SH-SY5Y (cell line): ENCODE data around the gene P2RY13.

Experiments
- GATA2 ChIP-seq: IDR thresholded peaks from 2 replicates; pipeline ENCODE4 v1.6.1; 2011; ENCODE audit warnings: mild to moderate bottlenecking, low read depth, low read length
- GATA3 ChIP-seq: IDR thresholded peaks from 2 replicates; pipeline ENCODE4 v1.6.1; 2011; ENCODE audit warnings: low read depth, mild to moderate bottlenecking, low read length, moderate library complexity

DNA sequence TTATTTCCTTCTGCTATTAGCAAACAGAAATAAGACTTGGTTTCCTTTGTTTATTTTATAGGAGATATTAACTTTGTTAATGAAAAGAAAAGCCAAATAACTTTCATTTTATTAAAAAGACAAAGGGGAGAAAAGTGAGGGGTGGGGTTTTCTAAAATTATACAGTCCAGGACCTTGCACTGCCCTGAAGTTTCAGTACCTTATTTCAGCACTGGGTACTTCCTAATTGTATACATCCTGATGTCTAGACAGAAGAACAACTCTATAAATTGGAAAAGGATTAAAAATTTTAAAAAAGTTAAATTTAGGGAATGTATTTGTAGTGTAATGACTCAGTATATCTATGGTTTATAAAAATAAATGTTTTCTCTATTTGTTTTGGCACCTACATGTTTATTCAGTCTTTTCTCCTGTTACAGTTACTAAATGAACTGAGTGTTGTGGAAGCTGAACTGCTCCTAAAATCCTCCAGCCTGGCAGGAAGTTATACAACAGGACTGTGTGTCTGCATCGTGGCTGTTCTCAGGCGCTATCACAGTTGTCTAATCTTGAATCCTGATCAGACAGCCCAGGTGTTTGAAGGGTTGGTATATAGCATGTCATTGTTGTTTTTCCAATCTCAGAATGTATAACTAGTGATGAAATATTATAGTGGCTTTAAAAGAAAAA lies 27.6 kb upstream of the P2RY13 start:
- TF ChIP-seq GATA2: no peak
- no peak for TF ChIP-seq GATA3
